GOT3 (cell line): Measurements from ENCODE around the gene CPZ.
"Not testable (repeated sequence)": the region's sequence is repeated elsewhere in the genome, so short reads cannot be mapped to it uniquely, and the experiment has no call there.

Experiments
- DNase-seq: peaks from one replicate; lab custom pipeline; 2025; ENCODE audit warnings: mixed read lengths; lab: John Stamatoyannopoulos, UW

The CPZ gene

DNA sequence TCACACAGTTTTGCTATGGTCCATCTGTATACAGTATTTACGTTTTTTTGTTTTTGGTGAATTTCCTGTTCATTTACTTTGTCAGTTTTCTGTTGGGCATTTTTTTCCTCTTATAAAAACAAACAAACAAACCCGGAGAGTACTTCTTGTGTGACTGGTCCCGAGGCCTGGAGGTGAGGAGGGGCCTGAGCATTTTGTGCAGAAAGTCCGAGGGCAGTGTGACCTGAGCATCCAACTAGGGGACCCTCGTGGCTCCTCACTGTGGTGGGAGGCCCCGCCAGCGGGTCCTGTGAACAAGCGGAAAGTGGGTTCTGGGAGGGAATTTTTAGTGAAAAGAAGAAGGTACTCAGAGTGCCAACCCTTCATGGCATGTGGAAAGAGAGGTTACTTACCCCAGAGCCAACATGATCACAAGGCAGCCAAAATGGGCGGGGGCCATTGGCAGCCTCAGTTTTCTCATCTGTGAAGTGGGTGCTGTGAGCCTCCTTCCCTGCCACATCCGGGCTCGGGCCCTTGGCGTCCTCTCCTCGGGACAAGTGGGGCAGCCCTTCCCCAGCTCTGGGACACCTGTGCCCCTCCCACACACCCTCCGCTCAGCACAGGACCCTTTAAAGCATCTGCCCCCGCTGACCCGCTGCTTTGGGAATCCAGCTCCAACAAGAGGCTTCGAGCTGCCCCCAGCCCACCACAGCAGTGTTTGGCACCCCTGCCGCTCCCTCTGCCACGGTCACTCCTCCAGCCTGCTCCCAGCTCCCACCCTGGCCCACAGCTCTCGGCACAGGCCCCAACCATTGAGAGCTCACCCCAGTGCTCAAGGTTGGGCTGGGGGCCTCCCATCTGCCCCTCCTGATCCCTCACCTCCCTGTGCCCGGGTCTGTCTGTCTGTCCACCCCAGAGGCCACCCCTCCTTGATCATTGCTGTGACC is 35.2 kb upstream of the CPZ start:
- no peak for DNase-seq

DNA sequence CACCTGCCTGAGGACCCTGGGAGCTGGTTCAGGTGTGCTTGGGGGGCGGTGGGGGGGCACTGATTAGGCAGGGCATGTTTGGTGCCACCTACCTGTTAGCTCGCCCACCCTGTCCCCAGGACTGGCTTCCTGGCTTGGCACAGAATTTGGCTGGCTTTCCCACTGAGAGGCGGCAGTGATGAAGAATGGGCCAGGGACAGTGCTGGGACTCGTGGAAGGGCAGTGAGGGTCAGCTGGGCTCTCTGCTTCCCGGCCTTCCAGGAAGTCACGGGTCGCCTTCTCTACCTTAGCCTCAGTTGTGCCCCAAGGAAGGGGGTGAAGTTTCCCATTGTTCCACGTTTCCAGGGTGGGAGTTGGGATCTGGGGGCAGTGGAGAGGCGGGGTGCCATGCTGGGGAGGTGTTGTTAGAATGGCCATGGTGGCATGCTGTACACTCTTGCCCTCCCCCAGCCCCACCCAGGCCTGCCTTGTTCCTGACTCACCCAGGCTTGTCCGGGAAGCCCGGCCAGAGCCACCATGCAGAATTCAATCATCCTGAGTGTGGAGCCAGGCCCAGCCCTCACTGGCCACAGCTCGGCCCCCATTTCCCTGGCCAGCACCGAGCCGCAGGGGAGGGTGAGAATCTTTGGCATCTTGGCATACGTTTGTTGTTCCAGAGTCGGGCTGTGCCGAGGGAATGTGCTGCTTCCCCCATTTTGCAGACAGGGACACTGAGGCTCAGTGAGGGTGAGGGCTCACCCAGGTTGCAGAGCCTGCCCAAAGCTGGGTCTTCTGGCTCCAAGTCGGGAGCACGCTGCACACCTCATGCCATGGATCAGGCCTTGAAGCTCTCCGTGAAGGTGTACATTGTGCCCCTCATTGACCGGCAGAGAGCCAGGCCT is 34.2 kb upstream of the CPZ start:
- no peak for DNase-seq

DNA sequence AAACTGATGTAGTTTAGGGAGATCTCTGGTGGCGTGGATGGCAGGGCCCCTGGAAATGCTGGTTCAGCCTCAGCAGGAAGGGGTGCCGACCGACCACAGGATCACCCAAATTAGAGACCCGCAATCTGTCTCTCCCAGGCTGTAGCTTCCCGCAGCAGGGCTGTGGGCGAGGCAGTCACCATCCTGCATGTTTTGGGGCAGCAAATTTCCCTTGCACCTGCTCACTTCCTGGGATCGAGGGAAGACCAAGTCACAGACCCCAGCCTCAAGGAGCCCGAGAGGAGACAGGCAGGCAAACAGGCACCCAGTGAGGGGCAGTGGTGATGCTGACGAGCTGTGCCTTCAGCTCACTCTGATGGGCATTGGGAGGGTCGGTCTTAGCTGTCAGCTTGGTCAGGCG is 33.6 kb upstream of the CPZ start:
- no peak for DNase-seq

DNA sequence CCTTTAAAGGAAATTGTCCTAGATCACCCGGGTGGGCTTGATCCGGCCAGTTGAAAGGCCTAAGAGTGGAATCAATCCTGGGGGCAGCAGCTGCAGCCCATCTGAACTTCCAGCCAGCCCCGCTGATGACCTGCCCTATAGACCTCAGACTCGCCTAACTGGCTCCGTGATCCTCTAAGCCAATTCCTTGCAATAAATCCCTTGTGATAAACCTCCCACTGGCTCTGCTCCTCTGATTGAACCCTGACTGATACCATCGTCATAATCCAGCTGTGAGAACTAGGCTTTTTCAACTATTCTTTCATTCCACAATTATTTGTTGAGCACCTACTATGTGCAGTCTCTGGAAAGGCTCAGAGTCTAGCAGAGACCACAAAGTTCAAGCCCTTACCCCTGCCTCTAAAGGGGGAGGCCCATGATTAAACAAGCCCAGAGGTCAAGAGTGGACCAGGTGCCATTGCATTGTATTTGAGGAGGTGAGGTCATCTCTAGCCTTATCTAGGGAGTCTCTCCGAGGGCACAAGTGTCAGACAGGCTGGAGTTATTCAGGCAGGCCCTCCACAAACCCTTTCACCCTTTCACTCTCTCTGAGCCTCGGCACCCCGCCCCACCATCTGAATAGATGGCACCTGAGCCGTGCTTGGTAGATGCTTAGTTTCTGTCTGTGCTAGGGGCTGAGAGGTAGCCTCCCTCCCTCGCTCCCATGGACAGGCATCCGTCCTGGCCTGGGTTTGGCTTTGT is 32.9 kb upstream of the CPZ start:
- DNase-seq: no peak

DNA sequence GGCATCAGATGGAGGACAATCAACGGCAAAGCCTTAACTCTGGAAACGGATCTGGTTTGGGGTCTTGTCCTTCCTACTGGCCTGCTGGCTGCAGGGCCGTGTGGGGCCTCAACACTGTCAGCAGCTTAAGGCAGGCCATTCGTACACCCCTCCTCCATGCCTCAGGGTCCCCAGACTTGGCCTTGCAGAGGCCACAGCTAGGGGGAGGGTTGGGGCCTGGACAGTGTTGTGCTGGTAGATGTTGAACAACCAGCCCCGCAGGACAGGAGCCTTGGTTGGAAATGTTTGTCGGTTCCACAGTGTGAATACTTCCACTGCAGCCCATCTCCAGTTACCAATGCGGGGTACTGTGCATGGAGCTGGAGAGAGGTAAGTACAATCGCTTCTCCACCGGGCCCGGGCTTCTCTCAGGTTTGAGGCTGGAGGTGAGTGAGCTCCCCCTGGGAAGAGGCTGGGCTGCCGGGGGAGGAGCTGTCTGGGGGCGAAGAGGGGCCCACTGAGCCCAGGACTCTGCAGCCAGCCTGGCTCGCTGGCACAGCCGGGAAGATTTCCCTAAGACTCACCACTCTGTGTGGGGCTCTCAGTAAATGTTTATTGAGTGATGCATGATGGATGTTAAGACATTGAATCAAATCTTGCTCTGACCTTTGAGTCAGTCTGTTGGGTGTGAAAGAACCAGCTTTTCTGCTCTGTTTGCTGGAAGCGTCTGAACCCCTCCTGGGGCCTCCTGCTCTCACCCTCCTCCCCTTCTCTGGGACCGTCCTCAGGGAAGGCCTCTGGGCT is 32.1 kb upstream of the CPZ start:
- no peak for DNase-seq

- no peak for DNase-seq
Observed at GRCh38 chr4:8564595-8564994, 28.0 kb upstream of the CPZ start.

- DNase-seq: no peak
Observed at GRCh38 chr4:8568068-8568668, 24.4 kb upstream of the CPZ start.

DNA sequence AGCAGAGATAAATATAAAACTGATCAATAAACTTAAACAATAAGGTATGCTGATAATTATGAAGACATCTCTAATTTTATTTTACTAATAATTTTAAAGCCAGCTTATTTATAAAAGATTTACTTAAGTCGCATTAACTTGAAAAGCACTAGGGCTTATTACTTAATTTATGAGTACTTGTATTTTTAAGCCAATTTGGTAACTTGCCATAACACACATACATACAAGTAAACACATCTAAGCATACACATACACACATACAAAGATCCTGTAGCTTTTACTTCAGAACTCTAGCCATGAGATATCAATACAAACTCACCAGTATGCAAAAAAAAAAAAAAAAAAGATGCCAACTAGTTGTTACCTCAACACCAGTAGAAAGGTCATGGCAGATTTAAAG is 22.4 kb upstream of the CPZ start:
- DNase-seq: no peak

DNA sequence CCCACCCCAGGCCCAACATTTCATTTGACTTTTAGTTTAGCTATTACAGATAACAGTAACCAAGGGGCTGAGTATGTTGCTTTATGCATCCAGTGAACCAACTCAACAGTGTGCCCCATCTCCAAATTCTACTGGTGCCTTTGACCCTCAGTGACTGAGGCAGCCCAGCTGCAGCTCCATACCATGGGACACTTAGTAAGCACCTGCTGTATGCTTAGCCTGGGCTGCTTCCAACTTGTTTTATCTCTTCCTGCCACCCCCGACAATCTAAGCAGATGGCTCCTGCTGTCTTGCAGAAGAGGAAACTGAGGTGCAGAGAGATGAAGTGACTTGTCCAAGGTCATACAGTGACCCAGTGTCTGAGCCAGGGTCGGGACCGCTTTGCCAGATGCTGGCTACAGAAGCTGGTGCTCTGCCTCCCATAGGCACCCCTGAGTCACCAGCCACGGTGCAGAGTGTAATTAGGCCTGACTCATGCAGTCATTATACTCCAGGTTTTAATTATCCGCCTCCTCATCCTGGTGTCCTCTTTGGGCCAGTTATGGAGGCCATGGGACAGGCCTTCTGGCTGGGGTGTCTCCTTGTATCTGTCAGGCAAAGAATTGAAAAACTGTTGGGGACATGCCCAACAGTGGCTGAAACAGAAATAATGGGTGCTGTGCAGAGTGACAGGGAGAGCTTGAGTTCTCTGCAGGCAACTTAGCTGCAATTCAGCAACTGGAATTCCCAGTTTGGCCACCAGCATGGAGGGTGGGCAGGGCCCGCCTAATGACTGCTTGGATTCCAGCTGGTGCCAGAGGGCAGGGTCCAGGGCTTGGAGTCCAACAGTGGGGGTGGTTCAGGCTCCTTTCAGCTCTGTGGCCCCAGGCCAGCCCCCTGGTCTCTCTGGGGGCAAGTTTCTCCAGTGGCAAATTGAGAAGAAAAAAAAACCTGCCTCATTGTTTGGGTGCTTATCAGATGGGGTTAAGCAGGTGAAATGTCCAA is 20.6 kb upstream of the CPZ start:
- no peak for DNase-seq

- no peak for DNase-seq
Observed at GRCh38 chr4:8573266-8573665, 19.3 kb upstream of the CPZ start.

DNA sequence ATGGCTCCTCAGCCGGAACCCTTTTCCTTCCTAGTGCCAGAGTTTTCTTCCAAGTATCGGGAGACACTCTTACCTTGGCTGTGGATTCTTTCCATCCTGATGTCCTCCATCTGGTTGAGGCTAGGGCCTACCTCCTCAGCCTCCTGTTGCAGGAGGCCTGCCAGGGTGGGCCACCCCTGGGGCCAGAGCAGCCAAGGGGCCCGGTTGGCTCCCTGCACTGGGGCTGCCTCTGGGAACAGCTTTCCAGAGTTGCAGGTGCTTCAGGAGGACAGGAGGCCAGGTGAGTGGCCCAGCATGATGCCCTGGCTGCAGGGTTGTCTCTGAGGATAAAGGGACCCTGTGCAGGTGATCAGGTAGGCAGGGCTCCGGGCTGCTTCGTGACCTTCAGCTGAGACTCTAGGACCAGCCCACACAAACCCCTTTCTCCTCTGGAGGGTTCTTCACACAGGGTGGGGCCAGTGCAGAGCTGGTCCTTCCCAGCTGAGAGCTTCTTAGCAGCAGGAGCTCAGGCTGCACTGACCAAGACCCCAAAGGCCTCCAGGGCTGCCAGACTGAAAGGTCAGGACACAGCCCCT is 17.7 kb upstream of the CPZ start:
- DNase-seq: no peak

- DNase-seq: no peak
Observed at GRCh38 chr4:8575457-8575856, 17.1 kb upstream of the CPZ start.

- not testable (repeated sequence) for DNase-seq
Observed at GRCh38 chr4:8576591-8576990, 16.0 kb upstream of the CPZ start.

DNA sequence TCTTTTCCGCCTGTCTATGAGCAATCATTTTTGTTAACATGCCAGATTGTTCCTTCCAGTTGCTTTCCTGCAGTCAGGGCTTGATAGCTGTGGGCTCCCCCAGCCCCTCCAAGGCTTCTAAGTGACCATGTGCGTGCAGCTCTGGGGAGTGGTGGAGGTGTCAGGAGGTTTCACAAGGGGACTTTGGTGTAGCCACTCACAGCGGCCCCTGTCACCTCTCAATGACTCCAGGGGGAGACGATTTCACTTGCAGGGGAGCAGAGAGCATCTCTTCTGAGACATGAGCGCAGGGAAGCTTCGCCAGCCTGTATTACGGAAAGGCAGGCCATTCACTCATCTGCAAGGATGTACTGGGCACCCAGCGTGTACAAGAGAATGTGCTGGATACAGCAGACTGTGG is 15.5 kb upstream of the CPZ start:
- DNase-seq: no peak

GRCh38 chr4:8577972-8578371 is 14.6 kb upstream of the CPZ start:
- DNase-seq: no peak

GRCh38 chr4:8578717-8579116 is 13.8 kb upstream of the CPZ start:
- no peak for DNase-seq

DNA sequence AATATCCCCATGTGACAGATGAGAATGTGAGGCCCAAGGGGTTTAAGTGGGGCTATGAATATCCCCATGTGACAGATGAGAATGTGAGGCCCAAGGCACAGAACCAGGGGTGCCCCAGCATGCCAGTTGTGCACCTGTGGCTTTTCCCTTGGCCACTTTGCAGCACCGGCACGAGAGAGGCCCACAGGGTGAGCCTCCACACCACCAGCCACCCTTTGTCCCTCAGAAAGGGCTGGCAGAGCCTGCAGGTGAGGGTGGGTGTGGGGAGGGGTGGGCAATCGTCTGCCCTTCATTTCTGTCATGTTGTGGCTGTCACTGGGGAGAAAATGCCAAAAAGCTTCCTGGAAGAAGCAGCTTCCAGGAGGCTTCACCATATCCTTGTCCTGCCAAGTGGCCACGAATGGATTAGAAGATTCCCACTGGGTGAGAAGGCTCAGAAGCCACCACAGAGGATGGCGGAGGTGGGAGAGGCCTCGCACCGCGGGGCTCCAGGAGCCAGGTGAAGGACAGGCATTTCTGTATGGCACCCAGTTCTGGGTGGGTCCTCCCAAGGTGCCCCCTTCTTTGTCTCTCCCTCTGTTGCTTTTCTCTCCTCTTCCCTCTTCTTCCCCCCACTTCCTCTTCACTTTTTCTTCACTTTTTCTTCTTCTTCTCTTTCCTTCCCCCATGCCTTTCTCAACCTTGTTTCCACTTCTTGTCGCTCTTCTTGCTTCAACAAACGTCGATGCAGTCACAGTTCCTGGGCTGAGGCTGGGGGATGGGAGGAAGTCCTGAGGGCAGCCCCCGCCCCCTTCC is 12.8 kb upstream of the CPZ start:
- DNase-seq: no peak

GRCh38 chr4:8580321-8581093 is 12.1 kb upstream of the CPZ start, which contains the start of gene GPR78:
Gene GPR78, plus strand, starts transcription at chr4:8580392. Its CDS starts 591 bp downstream, at chr4:8580983.
- peak; percentile 27 for DNase-seq
